22Rv1 (cell line): ENCODE data around the gene PPM1L.

Experiments
- H3K27ac ChIP-seq: fragments of 450-650 bp; 2 replicates; pipeline ENCODE4 v1.5.1; 2017
- ZFX ChIP-seq: fragments of 450-650 bp; IDR thresholded peaks from 2 replicates; pipeline ENCODE4 v1.6.1; 2017; ENCODE audit warnings: antibody characterized with exemption, borderline replicate concordance
- TF ChIP-seq, protein P1 (sequence below): fragments of 450-650 bp; IDR thresholded peaks from 2 replicates; pipeline ENCODE4 v1.5.1; 2017; ENCODE audit warnings: mild to moderate bottlenecking

PPM1L gene

GRCh38 chr3:160828880-160829279 is 72.8 kb downstream of the PPM1L start:
- no peak overlapping the region for H3K27ac ChIP-seq
- TF ChIP-seq, protein P1, sequence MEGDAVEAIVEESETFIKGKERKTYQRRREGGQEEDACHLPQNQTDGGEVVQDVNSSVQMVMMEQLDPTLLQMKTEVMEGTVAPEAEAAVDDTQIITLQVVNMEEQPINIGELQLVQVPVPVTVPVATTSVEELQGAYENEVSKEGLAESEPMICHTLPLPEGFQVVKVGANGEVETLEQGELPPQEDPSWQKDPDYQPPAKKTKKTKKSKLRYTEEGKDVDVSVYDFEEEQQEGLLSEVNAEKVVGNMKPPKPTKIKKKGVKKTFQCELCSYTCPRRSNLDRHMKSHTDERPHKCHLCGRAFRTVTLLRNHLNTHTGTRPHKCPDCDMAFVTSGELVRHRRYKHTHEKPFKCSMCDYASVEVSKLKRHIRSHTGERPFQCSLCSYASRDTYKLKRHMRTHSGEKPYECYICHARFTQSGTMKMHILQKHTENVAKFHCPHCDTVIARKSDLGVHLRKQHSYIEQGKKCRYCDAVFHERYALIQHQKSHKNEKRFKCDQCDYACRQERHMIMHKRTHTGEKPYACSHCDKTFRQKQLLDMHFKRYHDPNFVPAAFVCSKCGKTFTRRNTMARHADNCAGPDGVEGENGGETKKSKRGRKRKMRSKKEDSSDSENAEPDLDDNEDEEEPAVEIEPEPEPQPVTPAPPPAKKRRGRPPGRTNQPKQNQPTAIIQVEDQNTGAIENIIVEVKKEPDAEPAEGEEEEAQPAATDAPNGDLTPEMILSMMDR = no peak
- TF ChIP-seq ZFX = no peak

DNA sequence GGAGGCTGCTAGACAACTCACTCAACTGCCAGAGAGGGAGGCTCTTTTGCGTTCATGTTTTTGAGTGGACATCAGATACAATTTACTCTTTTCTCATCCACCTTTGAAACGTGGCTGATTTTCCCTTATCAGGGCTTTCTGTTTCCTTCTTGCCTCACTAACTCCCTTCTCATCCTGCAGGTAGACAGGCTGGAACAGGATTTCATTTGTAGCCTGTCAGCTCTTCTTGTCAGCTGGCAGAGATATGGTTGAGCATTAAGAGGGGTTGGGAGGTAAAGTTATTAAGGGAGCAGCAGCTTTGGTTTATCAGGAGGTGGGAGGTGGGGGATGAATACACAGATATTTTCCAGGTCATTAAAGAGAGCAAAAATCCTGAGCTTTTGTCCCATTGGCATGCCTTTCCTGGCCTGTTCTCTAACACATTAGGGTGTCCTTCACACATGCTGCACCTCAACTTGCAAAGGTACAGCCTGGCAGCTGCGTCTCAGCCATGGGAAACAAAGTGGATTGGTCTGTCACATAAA is 73.5 kb downstream of the PPM1L start:
- TF ChIP-seq ZFX = no peak
- TF ChIP-seq, protein P1 = no peak
- no peak overlapping the region for H3K27ac ChIP-seq

GRCh38 chr3:160830796-160831195 is 74.8 kb downstream of the PPM1L start:
- no peak overlapping the region for H3K27ac ChIP-seq

GRCh38 chr3:160831401-160831800 is 75.4 kb downstream of the PPM1L start:
- no peak for TF ChIP-seq ZFX
- TF ChIP-seq, protein P1 = no peak
- no peak overlapping the region for H3K27ac ChIP-seq

More at GRCh38 chr3:160830796-160831195, 74.8 kb downstream of the PPM1L start:
- TF ChIP-seq, protein P1 = no peak
- no peak for TF ChIP-seq ZFX

DNA sequence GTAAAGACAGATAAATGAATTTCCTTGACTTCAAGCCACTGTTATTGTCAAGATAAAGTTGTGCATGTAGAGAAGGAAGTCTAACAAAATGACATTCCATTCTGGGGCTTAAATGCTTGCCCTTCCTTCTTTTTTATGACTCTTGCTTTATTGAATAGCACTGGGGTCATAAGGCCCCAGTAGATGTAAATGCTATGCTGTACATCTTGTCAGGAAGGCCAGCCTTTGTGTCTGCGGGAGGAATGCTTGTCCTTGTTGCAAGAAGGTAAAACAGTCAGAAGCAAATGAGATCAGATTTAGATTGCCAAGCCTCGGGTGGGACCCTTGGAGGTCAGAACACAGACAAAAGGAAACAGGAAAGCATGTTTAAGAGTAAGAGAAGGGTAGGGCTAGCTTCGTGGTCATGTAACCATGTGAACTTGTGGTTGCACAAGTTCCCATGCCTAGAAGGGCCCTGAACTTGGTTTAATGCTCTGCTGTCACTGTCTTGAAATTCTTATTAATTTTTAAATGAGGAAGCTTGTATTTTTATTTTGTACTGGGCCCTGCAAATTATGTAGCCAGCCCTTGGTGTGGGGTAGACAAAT is 81.5 kb downstream of the PPM1L start:
- TF ChIP-seq, protein P1 = no peak
- no peak for TF ChIP-seq ZFX
- no peak overlapping the region for H3K27ac ChIP-seq

- TF ChIP-seq ZFX = no peak
- TF ChIP-seq, protein P1 = no peak
Observed at GRCh38 chr3:160840590-160840989, 84.6 kb downstream of the PPM1L start.

DNA sequence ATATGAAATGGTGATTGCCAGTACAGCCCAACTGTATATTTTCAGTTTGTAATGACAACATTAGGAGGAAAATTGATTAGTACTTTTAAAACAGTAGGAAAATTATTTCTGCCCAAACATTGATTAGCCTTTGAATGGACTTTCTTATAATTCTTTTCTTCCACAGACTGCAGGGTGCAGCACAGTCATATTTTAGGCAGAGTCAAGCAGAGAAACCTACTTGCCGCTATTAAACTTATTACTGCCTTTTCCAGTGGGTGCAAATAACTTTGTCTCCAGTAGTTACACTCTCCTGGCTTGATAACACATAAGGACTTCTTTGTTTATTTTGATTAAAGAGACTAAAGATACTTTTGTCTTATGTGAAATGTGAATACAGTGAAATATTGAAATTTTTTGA is 85.4 kb downstream of the PPM1L start:
- TF ChIP-seq, protein P1 = no peak
- TF ChIP-seq ZFX = no peak
- no peak overlapping the region for H3K27ac ChIP-seq

More at GRCh38 chr3:160840590-160840989, 84.6 kb downstream of the PPM1L start:
- no peak overlapping the region for H3K27ac ChIP-seq
